A673 (cell line): ENCODE measurements around the gene C7orf25.

ENCODE experiments used
- EZH2 ChIP-seq: fragments of 200-600 bp; sonication (generic); IDR thresholded peaks from 2 replicates; pipeline ENCODE4 v1.6.1; 2017; ENCODE audit warnings: borderline replicate concordance, low read depth, mild to moderate bottlenecking, mixed read lengths, antibody characterized with exemption, low read length; ENCODE audit not compliant: poor library complexity, severe bottlenecking
- TF ChIP-seq, protein P1 (sequence below): fragments of 300-800, 200-600 bp; sonication (generic); conservative IDR thresholded peaks from 2 replicates; pipeline ENCODE4 v1.5.1; 2017; ENCODE audit warnings: low read depth, mild to moderate bottlenecking, antibody characterized with exemption, low read length, moderate library complexity, mixed read lengths

DNA sequence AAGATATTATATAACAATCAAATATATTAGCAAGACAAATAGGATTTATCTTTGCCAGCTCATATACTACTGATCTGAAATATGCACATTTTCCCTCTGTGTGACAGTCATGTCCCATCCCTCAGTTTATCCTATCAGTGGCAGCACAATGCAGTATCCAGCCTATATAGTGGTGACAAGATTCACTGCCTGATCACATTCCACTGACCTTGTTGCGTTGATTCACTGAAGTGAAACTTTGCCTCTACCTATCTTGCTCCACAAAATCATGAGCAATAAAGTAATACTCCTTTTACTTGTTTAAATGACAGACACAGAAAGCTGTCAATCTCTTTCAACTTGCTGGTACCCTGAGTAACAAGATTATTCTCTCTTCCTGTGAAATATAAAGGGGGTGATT, 13.8 kb upstream of the C7orf25 start:
- TF ChIP-seq, protein P1, sequence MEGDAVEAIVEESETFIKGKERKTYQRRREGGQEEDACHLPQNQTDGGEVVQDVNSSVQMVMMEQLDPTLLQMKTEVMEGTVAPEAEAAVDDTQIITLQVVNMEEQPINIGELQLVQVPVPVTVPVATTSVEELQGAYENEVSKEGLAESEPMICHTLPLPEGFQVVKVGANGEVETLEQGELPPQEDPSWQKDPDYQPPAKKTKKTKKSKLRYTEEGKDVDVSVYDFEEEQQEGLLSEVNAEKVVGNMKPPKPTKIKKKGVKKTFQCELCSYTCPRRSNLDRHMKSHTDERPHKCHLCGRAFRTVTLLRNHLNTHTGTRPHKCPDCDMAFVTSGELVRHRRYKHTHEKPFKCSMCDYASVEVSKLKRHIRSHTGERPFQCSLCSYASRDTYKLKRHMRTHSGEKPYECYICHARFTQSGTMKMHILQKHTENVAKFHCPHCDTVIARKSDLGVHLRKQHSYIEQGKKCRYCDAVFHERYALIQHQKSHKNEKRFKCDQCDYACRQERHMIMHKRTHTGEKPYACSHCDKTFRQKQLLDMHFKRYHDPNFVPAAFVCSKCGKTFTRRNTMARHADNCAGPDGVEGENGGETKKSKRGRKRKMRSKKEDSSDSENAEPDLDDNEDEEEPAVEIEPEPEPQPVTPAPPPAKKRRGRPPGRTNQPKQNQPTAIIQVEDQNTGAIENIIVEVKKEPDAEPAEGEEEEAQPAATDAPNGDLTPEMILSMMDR: no peak
- TF ChIP-seq EZH2: no peak
